NCI-H2081 treated with DMSO at 0.1 percent for 48 hours (cell line): ENCODE data around the gene TMEM50A.
"Not testable (repeated sequence)": the region's sequence is repeated elsewhere in the genome, so short reads cannot be mapped to it uniquely, and the experiment has no call there.

Source experiments
- DNase-seq: peaks from one replicate; lab custom pipeline; 2025; lab: John Stamatoyannopoulos, UW

The TMEM50A gene

DNA sequence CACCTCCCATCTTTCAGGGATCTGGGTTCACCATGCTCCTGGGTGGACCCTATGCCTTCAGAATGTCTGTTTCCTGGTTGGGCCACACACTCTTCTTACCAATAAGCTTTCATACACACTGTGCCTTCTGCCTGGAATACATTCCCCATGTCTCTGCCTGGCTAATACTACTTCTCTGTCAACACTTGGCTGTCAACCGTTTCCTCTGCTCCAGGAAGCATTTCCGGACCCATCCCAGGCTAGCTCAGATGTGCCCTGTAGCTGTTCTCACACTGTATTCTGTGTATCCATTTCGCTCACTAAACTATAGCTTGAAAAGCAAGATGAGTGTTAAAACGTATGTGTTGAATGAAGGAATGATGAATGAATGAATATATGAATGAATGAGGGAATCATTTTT lies 49.0 kb downstream of the TMEM50A start:
- not testable (repeated sequence) for DNase-seq

DNA sequence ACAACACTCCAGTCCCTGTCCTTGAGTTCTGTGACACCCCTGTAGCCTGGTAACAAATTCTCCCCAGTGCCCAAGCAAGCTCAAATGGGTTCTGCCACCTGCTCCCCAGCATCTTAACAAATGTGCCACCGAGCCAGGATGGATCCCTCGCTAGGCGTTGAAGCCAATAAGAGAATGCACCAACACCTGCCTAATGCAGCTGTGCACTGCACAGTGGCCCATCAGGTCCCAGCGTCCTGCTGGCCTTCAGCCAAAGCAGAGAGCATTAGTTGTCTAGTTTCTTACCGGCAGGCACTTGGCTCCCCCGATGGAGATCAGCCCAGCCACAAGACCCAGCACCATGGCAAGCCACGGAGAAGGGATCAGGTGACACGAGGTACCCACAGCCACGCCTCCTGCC lies 50.6 kb downstream of the TMEM50A start:
- DNase-seq: not testable (repeated sequence)

DNA sequence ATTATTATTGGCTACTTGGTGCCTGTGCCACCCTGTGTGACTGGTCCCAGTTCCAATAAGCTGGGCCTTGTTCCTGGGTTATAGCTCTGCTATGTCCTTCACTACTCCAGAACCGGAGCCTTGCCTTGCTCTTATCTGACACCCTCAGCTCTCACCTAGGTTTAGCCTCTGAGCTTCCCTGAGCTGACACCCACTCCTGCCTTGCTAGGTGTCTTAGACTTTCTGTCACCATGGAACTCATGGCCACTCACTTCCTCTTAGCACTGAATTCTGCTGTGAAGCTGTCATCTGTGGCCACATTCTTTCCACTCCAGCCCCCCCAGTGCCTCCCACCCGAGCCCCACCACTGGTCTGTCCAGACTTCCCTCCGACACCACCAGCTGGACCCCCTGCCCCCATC lies 51.6 kb downstream of the TMEM50A start:
- DNase-seq: not testable (repeated sequence)

DNA sequence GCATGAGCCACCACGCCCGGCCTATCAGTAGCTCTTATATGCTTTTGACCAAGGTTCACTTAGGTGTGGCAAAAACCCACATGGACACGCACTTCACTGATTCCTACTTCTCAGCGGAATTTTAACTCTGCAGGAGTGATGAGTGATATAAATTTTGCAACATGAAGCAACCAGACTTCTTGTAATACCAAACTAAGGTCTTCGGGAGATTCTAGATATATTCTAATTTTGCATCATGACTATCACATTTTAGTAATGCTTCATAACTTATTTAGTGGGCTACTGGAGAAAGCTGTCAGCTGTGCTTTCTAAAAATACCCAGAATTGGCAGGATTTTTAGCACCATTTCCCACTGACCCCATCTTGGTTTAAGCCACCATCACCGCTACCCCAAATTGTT lies 54.7 kb downstream of the TMEM50A start:
- DNase-seq: no peak

DNA sequence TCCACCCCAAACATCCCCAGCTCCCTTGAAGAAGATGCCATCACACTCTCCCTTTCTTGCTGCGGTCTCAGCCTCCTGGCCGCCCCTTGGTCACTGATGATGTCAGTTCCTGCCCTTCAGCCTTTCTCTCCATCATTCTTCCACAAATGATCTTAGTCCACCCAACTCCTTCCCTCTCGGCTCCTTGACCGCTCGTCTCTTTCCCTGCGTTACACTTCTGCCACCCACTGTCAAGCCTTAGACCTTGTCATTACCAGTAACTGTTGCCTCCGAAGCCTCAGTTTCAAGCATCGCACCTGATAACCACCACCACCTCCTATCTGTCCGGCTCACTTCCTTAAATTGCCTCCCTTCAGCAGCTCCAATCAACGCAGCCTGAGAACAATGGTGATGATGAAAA lies 59.4 kb downstream of the TMEM50A start:
- DNase-seq: not testable (repeated sequence)

DNA sequence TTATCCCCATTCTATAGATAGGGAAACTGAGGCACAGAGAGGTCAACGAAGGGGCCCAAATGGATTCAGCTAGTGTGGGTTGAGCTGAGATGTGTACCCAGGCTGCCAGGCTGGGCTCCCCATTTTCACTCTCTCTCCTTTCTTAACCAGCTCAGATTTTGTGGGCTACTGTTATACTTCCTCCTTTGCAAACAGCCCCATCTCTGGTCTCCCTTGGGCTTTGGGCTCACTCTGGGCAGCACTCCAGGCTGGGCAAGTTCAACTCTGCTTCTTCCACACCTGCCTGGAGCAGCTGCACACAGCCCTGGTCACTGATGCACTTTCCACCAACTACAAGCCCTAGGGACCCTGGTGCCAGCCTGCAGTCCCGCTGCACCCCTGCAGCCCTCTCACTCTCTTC lies 59.9 kb downstream of the TMEM50A start:
- not testable (repeated sequence) for DNase-seq

DNA sequence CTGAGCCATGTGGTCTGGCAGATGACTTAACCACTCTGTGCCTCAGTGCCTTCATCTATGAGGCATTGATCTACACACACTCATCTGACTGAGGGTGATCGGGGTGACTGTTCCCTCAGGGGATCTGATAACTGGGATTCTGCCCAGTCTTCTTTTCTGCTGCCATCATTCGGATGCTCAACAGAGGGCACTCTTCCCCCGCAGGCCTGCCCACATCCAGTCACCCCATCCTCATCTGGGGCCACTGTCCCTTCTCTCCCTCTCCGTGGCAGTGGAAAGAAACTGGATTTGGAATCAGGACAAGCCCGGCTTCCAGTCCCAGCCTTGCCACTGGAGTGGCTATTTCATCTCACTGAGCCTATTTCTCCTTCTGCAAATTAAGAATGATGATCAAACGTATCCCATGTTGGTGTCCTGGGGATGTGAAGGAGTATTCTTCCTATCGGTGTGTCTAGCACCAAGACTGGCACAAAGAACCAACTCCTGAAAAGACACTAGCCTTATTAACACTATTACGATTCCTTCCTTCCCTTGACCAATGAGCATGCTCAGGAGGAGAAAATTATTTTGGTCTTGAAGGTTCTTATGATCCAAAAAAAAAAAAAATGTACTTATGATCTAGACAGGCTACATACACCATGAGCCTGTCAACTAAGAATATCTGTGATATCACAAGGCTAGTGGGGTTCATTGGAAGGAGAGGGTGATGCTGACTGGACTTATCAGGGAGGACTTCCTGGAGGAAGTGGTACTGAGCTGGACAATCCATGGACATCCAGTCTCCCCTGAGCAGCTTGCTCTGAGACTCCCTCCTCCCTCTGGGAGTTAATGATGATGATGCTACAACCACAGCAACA lies 65.0 kb downstream of the TMEM50A start:
- DNase-seq: not testable (repeated sequence)

DNA sequence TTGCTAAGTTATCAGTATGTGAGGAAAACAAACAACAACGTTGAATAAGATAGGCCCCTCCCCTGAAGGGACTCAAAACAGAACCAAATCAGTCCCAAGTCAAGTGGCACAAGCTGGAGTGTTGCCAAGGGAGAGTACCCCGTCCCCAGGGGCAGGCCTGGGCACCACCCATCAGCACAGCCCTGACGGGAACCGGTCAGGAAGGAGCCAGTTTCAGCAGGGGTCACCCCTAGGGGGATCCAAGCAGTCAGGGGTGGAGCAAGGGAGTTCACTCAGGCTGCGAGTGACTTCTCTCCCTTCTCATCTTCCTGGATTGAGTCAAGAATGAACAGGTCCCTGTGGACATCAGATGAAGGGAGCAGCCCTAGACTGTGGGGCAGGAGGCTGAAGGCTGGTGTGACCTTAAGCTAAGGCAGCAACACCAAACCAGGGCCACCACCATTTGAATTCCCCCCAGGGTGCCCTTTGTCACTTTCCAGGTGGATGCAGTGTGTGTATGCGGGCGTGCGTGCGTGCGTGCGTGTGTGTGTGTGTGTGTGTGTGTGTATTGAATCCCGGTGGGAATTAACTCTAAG lies 67.7 kb downstream of the TMEM50A start:
- DNase-seq: not testable (repeated sequence)

DNA sequence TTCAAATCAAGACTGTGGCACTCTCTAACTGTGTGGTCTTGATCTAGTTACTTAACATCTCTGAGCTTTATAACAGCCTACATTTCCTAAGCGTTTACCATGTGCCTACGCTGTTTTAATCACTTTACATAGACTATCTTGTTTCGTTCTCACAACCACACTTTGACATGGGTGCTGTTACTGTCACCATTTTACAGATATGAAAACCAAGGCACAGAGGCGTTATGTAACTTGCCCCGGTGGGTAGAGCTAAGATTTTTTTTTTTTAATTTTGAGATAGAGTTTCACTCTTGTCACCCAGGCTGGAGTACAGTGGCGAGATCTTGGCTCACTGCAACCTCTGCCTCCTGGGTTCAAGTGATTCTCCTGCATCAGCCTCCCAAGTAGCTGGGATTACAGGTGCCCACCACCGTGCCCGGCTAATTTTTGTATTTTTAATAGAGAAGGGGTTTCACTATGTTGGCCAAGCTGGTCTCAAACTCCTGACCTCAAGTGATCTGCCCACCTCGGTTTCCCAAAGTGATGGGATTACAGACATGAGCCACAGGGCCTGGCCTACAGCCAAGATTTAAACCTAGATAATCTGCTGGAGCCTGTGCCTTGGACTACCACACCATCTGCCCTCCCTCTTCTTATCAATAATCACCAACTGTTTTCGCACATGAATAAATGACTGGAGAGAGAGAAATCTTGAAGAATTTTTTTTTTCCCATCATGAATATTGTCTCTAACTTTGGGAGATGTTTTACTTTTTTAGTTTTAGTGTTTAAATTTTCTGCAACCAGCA lies 71.7 kb downstream of the TMEM50A start:
- DNase-seq: not testable (repeated sequence)
